Neuronal stem cell (in vitro differentiated cells): ENCODE measurements around the gene ACTBL2.
A peak's percentile ranks its signal among the peaks of the same experiment; 100 is the strongest.

Experiments
- DNase-seq: peaks from one replicate; pipeline ENCODE4 v3.0.0-alpha.2; 2013; ENCODE audit warnings: low spot score
- H2AFZ ChIP-seq: one replicate; pipeline ENCODE4 v1.6.1; 2013; ENCODE audit warnings: mild to moderate bottlenecking, low read length, inconsistent platforms
- H2AK5ac ChIP-seq: 2 replicates; pipeline ENCODE4 v1.6.1; 2013; ENCODE audit warnings: low read depth, mild to moderate bottlenecking, inconsistent platforms, low read length, moderate library complexity, mixed read lengths
- H2BK120ac ChIP-seq: 2 replicates; pipeline ENCODE4 v1.6.1; 2013; ENCODE audit warnings: low read depth, mild to moderate bottlenecking, inconsistent platforms, low read length, moderate library complexity, mixed read lengths
- H2BK12ac ChIP-seq: one replicate; pipeline ENCODE4 v1.6.1; 2013; ENCODE audit warnings: low read length, inconsistent platforms
- H2BK15ac ChIP-seq: 2 replicates; pipeline ENCODE4 v1.6.1; 2013; ENCODE audit warnings: mild to moderate bottlenecking, low read length, inconsistent platforms, mixed read lengths
- H2BK5ac ChIP-seq: one replicate; pipeline ENCODE4 v1.6.1; 2013; ENCODE audit warnings: inconsistent platforms, mild to moderate bottlenecking, low read length, moderate library complexity
- H3K14ac ChIP-seq: one replicate; pipeline ENCODE4 v1.6.1; 2013; ENCODE audit warnings: low read length, inconsistent platforms
- H3K18ac ChIP-seq: 2 replicates; pipeline ENCODE4 v1.6.1; 2013; ENCODE audit warnings: low read length, inconsistent platforms
- H3K23ac ChIP-seq: 2 replicates; pipeline ENCODE4 v1.6.1; 2013; ENCODE audit warnings: low read depth, mild to moderate bottlenecking, mixed read lengths, low read length, inconsistent platforms; ENCODE audit not compliant: poor library complexity
- H3K27ac ChIP-seq: replicated peaks from 3 replicates; pipeline ENCODE4 v1.5.1; 2013; ENCODE audit warnings: low read length, inconsistent platforms
- H3K27me3 ChIP-seq, 3 experiments: 2 replicates each; pipeline ENCODE4 v1.6.1; 2013; ENCODE audit warnings: low read length in 3 of 3, mild to moderate bottlenecking in 2 of 3, inconsistent platforms in 1 of 3, low read depth in 1 of 3, mixed read lengths in 1 of 3, moderate library complexity in 1 of 3; ENCODE audit not compliant: control insufficient read depth in 3 of 3, insufficient read depth in 3 of 3
- H3K36me3 ChIP-seq, 2 donors: replicated peaks in 1 of 2; 2 replicates each; pipeline ENCODE4 v1.6.1; 2013; ENCODE audit warnings: low read length in 2 of 2; ENCODE audit not compliant: control insufficient read depth in 2 of 2, insufficient read depth in 2 of 2
- H3K4ac ChIP-seq: 2 replicates; pipeline ENCODE4 v1.6.1; 2013; ENCODE audit warnings: inconsistent platforms, mild to moderate bottlenecking, low read length, moderate library complexity
- H3K4me1 ChIP-seq, 2 donors: 1 replicate in 1 of 2; 2 replicates in 1 of 2; pipeline ENCODE4 v1.6.1; 2013; ENCODE audit warnings: low read length in 2 of 2, low read depth in 1 of 2; ENCODE audit not compliant: control insufficient read depth in 2 of 2, insufficient read depth in 1 of 2
- H3K4me2 ChIP-seq: one replicate; pipeline ENCODE4 v1.6.1; 2013; ENCODE audit warnings: mild to moderate bottlenecking, low read length, inconsistent platforms; ENCODE audit not compliant: insufficient read depth, poor library complexity, severe bottlenecking
- H3K4me3 ChIP-seq, 2 donors: 2 replicates each; pipeline ENCODE4 v1.5.1; 2013; ENCODE audit warnings: low read length in 2 of 2, mild to moderate bottlenecking in 2 of 2, inconsistent platforms in 1 of 2, moderate library complexity in 1 of 2
- H3K79me1 ChIP-seq: one replicate; pipeline ENCODE4 v1.6.1; 2013; ENCODE audit warnings: low read depth, mild to moderate bottlenecking, inconsistent platforms, low read length, moderate library complexity
- H3K9ac ChIP-seq: one replicate; pipeline ENCODE4 v1.6.1; 2013; ENCODE audit warnings: mild to moderate bottlenecking, low read depth, low read length, inconsistent platforms; ENCODE audit not compliant: poor library complexity
- H3K9me3 ChIP-seq, 2 donors: replicated peaks in 1 of 2; 2 replicates each; pipeline versions ENCODE3 to v1.6.1; 2013; ENCODE audit warnings: low read length in 2 of 2, mild to moderate bottlenecking in 2 of 2, inconsistent platforms in 1 of 2, low read depth in 1 of 2, mixed read lengths in 1 of 2, moderate library complexity in 1 of 2; ENCODE audit not compliant: control insufficient read depth in 2 of 2, insufficient read depth in 1 of 2
- H4K8ac ChIP-seq: one replicate; pipeline ENCODE4 v1.6.1; 2013; ENCODE audit warnings: low read depth, mild to moderate bottlenecking, inconsistent platforms, low read length, moderate library complexity
- H4K91ac ChIP-seq: one replicate; pipeline ENCODE4 v1.6.1; 2013; ENCODE audit warnings: low read length, low read depth, mild to moderate bottlenecking, inconsistent platforms; ENCODE audit not compliant: poor library complexity
- WGBS, 2 donors: extraction: QIAGEN DNeasy Blood & Tissue Kit; methylation state at CpG; one replicate each; pipeline ENCODE4 v1.1.7; 2013; ENCODE audit warnings: missing lambda C conversion rate in 2 of 2, mixed read lengths in 1 of 2; ENCODE audit not compliant: insufficient read length in 2 of 2, insufficient replicate concordance in 1 of 2; ENCODE audit errors: extremely low coverage in 2 of 2; 5-methylcytosine and 5-hydroxymethylcytosine counted together

ACTBL2 gene

GRCh38 chr5:57445006-57445704 is 37.5 kb downstream of the ACTBL2 start:
- Histone ChIP-seq H3K36me3 (no peaks in the 10 kb centered on the region), H2BK15ac (no peak overlapping the region), H3K18ac (no peak overlapping the region), H2AFZ (no peak overlapping the region), H2BK12ac (no peak overlapping the region), H3K27ac (no peak overlapping the region), H3K4me2 (no peak overlapping the region), H3K9ac (no peak overlapping the region), H3K23ac (no peak overlapping the region), H3K4me3 (no peak overlapping the region), H3K4ac (no peak overlapping the region), H4K91ac (no peak overlapping the region), H3K4me1 (no peaks in the 10 kb centered on the region), H3K27me3 (peaks cover 0 to 4% (median 0%) of the 10 kb centered on the region in 3 experiments), H2BK120ac (no peak overlapping the region), H2BK5ac (no peak overlapping the region), H4K8ac (no peak overlapping the region), H3K9me3 (no peaks in the 10 kb centered on the region), H2AK5ac (no peak overlapping the region), H3K14ac (no peak overlapping the region), H3K79me1 (no peaks in the 10 kb centered on the region)
- DNase-seq, result no peak
- WGBS, 2 donors, result no CpG with 5 or more reads among the region's 5 CpGs

- no peak overlapping the region for H2AFZ ChIP-seq
- no peak overlapping the region for H3K23ac ChIP-seq
- WGBS, 2 donors, result no CpG with 5 or more reads among the region's 4 CpGs
- DNase-seq, result no peak
- no peak overlapping the region for H2BK12ac ChIP-seq
- H2BK120ac ChIP-seq, result no peak overlapping the region
- H3K27me3 ChIP-seq, result peaks cover 0 to 4% (median 0%) of the 10 kb centered on the region in 3 experiments
- H3K9ac ChIP-seq, result no peak overlapping the region
- H3K14ac ChIP-seq, result no peak overlapping the region
- H3K4me1 ChIP-seq, result no peaks in the 10 kb centered on the region
- no peak overlapping the region for H2BK5ac ChIP-seq
- no peak overlapping the region for H3K4me3 ChIP-seq
- no peak overlapping the region for H2AK5ac ChIP-seq
- H3K4ac ChIP-seq, result no peak overlapping the region
- peak overlapping the region; percentile 15 for H3K18ac ChIP-seq
- H3K79me1 ChIP-seq, result no peaks in the 10 kb centered on the region
- no peak overlapping the region for H4K91ac ChIP-seq
- H2BK15ac ChIP-seq, result no peak overlapping the region
- no peak overlapping the region for H3K27ac ChIP-seq
- no peaks in the 10 kb centered on the region for H3K36me3 ChIP-seq
- no peak overlapping the region for H4K8ac ChIP-seq
- H3K4me2 ChIP-seq, result no peak overlapping the region
- no peaks in the 10 kb centered on the region for H3K9me3 ChIP-seq
These were observed 40.4 kb downstream of the ACTBL2 start for GRCh38 chr5:57442080-57442839.

DNA sequence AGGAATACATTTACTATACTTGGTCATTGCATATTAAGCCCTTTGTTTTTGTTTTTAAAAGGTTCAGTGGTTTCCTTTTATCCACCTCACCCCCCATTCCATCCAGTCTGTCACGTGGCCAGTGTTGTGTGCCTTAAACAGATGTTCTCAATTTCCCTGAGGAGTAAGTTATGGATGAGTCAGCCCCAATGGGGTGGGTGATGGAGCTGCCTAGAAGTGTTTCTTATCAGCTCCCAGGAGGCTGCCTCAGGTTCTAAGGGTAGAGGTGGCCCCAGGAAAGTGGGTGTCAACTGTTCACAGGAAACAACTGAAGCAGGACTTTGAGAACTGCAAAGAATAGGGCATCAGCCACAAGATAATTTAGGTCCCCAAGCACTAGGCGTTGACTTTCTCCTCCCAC is 41.1 kb downstream of the ACTBL2 start:
- H3K79me1 ChIP-seq, result no peaks in the 10 kb centered on the region
- H3K18ac ChIP-seq, result no peak overlapping the region
- peaks cover 0 to 4% (median 0%) of the 10 kb centered on the region in 3 experiments for H3K27me3 ChIP-seq
- no peak overlapping the region for H2BK15ac ChIP-seq
- H2BK5ac ChIP-seq, result no peak overlapping the region
- H3K4ac ChIP-seq, result no peak overlapping the region
- no peaks in the 10 kb centered on the region for H3K4me1 ChIP-seq
- H2AK5ac ChIP-seq, result no peak overlapping the region
- H3K36me3 ChIP-seq, result no peaks in the 10 kb centered on the region
- H2BK120ac ChIP-seq, result no peak overlapping the region
- no peak overlapping the region for H4K8ac ChIP-seq
- no peak overlapping the region for H2BK12ac ChIP-seq
- H3K4me2 ChIP-seq, result no peak overlapping the region
- H3K27ac ChIP-seq, result no peak overlapping the region
- H3K23ac ChIP-seq, result no peak overlapping the region
- no CpG with 5 or more reads among the region's 2 CpGs for WGBS, 2 donors
- no peak overlapping the region for H3K4me3 ChIP-seq
- DNase-seq, result no peak
- H3K9me3 ChIP-seq, result no peaks in the 10 kb centered on the region
- no peak overlapping the region for H3K9ac ChIP-seq
- no peak overlapping the region for H2AFZ ChIP-seq
- no peak overlapping the region for H3K14ac ChIP-seq
- no peak overlapping the region for H4K91ac ChIP-seq

DNA sequence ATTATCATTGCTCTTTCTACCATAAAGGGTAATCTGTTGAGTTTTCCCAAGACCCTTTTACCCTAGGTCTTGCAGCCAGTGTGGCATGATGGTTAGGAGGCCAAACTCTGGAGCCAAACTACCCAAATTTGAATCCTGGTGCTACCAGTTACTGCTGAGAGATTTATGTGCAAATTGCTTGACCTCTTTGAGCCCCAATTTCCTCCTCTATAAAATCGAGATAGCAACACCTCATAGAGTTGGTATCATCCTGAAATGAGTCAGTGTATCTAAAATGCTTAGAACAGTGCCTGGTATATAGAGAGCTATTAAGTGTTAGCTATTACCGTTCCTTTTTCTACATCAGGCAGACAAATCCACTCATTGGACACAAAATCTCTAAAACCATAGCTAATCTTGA is 43.0 kb downstream of the ACTBL2 start:
- Histone ChIP-seq H2BK15ac (no peak overlapping the region), H2BK12ac (no peak overlapping the region), H3K9me3 (no peaks in the 10 kb centered on the region), H3K4ac (no peak overlapping the region), H3K4me1 (no peaks in the 10 kb centered on the region), H4K8ac (no peak overlapping the region), H3K27ac (no peak overlapping the region), H2BK5ac (no peak overlapping the region), H3K18ac (no peak overlapping the region), H3K36me3 (no peaks in the 10 kb centered on the region), H3K9ac (no peak overlapping the region), H3K14ac (no peak overlapping the region), H3K4me3 (no peak overlapping the region), H4K91ac (no peak overlapping the region), H2AK5ac (no peak overlapping the region), H3K4me2 (no peak overlapping the region), H2AFZ (no peak overlapping the region), H3K27me3 (peaks cover 0 to 4% (median 0%) of the 10 kb centered on the region in 3 experiments), H3K23ac (no peak overlapping the region), H3K79me1 (no peaks in the 10 kb centered on the region), H2BK120ac (no peak overlapping the region)
- DNase-seq, result no peak
- no CpG with 5 or more reads among the region's 2 CpGs for WGBS, 2 donors
